GM18505 (cell line): Measurements from ENCODE around the gene WFDC2.

ENCODE experiments used
- ATAC-seq: cut with Tn5 transposase; IDR thresholded peaks from one replicate; pipeline ENCODE4 v1.9.1; 2021; ENCODE audit not compliant: unreplicated experiment
- POLR2A ChIP-seq: IDR thresholded peaks from 4 replicates; pipeline ENCODE4 v1.6.1; 2011; ENCODE audit warnings: borderline replicate concordance; ENCODE audit not compliant: insufficient read depth, insufficient read length; ENCODE audit errors: extremely low read depth

The WFDC2 gene, protein sequence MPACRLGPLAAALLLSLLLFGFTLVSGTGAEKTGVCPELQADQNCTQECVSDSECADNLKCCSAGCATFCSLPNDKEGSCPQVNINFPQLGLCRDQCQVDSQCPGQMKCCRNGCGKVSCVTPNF

DNA sequence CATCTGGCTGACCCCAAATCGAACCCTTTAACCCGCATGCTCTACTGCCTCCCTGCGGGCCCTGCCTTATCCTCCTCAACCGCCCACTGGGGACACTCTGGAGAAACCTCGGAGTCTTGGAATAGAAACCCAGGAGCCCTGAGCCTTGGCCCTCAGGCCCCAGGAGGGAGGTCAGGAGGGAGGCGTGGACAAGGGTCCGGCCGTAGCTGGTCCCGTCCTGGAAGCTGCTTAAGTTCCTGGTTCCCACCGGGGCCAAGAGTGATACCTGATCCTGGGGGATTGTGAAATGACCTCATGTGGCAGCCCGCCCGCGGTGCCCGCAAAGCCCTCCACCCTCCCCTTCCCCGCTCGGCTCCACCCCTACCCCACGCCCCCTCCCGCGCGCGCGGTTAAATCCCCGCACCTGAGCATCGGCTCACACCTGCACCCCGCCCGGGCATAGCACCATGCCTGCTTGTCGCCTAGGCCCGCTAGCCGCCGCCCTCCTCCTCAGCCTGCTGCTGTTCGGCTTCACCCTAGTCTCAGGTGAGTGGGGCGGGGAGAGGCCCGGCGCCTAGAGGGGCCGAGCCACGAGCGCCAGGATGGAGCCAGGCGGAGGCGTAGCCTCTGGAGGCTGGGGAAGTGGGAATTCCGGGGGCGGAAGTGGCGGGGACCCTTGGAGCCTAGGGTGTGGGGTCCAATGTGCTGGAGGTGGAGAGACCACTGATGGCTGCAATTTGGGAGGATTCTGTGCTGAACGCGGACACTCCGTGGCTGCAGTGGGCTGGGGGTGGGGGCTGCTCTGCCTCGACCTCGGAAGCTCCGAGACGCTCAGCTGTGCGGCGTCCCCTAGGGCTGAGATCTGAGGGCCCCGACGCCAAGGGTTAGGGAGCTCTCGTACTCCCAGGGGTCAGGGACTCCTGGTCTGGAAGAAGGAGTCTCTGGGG, at the start of gene WFDC2:
TSS of gene WFDC2 (plus strand) at position 418 of the 926 bp plus-strand sequence. CDS start at position 447, 29 bp downstream.
- no peak for TF ChIP-seq POLR2A
- ATAC-seq: peak; percentile 14

DNA sequence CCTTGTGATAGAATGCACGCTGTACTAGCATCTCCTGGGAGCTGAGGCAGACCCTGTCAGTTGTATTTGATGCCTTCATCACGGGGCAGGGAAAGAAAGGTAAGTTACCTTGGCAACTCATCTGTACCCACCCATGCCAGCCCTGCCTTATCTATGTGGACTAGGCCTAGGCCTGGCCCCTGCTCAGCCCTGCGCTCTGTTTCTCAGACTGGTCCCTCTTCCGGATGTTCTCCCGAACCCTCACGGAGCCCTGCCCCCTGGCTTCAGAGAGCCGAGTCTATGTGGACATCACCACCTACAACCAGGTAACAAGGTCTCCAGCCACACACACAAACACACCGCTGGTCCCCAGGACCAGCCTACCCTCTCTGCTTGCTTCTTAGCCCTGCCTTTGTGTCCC, 49.4 kb upstream of the WFDC2 start:
- no peak for TF ChIP-seq POLR2A
- no peak for ATAC-seq

DNA sequence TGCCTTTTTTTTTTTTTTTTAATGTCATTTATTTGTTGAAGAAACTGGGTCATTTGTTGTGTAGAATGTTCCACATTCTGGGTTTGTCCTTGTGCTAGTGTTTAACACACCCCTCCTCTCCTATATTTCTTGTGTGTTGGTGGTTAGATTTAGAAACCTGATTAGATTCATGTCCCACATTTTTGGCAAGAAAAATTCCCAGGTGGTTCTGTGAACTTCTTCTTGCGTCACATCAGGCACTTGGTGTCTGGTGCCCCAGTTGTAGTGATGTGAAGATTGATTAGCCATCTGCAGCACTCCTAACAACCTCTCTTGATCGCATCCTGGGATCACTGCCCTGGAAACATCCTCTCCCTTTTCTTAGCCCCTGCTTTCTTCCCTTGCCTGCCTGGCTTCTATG, 45.9 kb upstream of the WFDC2 start:
- TF ChIP-seq POLR2A: no peak

DNA sequence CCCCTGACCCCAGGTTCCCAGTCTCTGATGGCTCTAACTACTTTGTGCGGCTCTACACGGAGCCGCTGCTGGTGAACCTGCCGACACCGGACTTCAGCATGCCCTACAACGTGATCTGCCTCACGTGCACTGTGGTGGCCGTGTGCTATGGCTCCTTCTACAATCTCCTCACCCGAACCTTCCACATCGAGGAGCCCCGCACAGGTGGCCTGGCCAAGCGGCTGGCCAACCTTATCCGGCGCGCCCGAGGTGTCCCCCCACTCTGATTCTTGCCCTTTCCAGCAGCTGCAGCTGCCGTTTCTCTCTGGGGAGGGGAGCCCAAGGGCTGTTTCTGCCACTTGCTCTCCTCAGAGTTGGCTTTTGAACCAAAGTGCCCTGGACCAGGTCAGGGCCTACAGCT, 44.0 kb upstream of the WFDC2 start:
- no peak for ATAC-seq
- no peak for TF ChIP-seq POLR2A

More for the DNA sequence above, 45.9 kb upstream of the WFDC2 start:
- ATAC-seq: no peak

DNA sequence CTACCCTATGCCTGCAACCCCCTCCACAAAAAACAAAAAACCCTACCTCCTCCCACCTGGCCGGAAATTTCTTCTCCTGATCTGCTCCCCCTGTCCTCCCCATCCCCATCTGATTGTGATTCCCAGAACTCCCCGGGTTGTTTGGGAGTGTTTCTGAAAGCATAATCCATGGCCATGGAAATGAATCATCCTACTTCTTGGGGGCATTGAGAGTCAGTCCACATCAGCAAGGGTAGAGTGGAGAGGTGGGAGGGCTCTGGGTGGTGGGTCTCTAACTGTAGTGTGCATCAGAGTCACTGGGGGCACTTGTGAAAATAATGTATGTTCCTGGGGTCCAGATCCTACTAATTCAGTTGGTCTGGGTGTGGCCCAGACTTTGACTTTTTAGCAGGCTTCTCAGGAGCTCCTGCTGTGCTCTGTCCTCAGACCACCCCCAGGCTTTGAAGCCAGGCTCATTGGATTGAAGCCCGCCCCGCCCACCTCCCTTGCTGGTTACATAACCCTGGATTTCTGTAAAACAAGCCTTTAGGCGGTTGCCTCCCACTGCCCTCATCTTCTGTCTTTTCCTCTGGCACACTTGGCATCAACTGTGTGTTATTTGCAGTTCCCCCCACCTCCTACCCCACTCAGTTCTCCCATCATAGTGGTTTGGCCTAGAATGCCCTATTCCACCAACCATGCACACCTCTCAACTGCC, 43.1 kb upstream of the WFDC2 start:
- no peak for TF ChIP-seq POLR2A
- ATAC-seq: no peak

DNA sequence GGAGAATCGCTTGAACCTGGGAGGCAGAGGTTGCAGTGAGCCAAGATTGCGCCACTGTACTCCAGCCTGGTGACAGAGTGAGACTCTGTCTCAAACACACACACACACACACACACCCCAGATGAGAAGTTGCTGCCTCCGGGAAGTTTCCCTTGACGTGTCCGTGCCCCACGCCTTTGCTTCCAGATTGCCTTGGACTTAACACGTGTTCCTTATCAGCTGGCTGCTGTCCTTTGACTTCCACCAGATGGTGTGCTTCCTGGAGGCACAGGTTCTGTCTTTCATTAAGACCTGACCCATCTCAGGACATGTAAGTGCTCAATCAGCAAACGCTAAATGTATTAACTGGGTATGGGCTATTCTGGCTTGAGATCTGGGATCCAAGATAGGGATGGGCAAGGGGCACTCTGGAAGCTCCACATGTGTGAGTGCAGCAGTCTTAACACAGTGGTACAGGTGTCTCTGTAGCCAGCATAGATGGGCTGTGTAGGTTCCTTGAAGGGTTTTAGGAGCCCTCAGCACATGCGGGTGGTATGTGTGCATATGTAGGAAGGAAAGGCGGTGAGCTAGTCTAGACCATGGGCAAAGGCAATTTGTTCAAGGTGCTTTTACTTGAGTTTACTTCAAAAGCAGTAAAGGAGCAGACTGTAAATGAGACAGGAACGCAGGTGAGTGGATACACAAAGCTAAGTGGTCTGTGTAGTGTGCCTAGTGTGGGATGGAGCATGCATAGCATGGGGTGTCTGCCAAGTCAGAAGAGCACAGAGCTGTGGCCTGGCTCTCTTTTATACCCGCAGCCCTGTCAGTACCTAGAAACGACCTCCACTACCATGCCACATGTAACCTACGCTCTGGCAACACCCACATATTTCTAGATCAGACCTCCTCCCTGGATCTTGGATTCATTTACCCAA, 42.1 kb upstream of the WFDC2 start:
- ATAC-seq: no peak
- no peak for TF ChIP-seq POLR2A

DNA sequence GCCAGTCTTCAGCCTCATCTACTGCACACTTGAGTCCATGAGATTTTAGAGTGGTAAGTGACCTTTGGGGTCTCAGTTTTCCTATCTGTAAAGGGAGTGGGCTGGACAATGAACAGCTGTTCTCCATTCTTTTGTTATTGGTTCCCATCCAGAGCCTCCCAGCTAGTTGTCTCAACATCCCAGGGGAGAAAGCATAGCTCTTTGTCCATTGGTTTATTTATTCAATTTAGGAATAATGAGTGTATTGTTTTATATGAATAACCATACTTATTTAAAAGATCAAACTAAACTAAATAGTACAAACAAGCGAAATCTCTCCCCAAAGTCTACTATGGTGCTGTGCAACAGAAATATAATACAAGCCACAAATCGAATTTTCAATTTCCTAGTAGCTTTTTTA, 39.9 kb upstream of the WFDC2 start:
- TF ChIP-seq POLR2A: no peak
- no peak for ATAC-seq

DNA sequence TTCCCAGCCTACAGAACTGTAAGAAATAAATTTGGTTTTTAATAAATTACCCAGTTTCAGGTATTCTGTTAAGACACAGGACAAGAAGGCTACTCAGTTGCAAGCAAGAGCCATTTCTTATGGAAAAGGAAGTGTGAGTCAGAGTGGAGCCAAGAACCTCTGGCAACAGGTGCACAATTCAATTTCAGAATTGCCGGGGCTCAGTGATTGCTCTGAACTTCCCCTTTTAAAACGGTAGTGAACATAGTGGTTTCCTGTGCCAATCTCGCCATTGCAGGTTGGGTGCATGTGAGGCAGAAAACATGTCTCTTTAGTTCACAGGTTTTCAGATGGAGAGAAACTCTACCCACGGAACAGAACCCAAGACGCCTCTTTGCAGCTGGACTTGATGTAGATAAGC, 37.3 kb upstream of the WFDC2 start:
- no peak for TF ChIP-seq POLR2A
- ATAC-seq: peak; percentile 50

DNA sequence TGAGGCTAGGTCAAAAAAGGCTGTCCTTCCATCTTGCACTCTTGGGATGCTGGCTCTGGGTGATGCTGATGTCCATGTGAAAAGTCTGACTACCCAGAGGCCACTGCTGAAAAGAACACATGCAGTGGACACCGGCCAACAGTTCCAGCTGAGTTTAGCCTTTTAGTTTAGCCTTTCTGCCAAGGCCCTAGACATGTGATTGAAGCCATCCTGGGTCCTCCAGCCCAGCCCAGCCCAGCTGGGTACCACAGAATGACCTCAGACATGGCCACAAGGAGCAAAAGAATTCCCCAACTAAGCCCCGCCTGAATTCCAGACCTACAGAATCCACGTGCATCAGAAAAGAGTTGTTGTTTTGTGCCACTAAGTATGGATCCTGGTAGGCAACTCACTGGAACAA, 36.2 kb upstream of the WFDC2 start:
- ATAC-seq: no peak
- no peak for TF ChIP-seq POLR2A

DNA sequence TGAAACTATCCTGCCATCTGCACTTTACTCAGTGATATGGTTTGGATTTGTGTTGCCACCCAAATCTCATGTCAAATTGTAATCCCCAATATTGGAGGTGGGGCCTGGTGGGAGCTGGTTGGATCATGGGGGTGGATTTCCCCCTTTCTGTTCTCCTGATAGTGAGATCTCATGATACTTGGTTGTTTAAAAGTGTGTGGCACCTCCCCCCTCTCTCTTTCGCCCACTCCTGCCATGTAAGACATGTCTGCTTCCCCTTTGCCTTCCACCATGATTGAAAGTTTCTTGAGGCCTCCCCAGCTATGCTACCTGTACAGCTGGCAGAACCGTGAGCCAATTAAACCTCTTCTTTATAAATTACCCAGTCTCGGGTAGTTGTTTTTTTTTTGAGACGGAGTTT, 35.6 kb upstream of the WFDC2 start:
- no peak for TF ChIP-seq POLR2A
- no peak for ATAC-seq

DNA sequence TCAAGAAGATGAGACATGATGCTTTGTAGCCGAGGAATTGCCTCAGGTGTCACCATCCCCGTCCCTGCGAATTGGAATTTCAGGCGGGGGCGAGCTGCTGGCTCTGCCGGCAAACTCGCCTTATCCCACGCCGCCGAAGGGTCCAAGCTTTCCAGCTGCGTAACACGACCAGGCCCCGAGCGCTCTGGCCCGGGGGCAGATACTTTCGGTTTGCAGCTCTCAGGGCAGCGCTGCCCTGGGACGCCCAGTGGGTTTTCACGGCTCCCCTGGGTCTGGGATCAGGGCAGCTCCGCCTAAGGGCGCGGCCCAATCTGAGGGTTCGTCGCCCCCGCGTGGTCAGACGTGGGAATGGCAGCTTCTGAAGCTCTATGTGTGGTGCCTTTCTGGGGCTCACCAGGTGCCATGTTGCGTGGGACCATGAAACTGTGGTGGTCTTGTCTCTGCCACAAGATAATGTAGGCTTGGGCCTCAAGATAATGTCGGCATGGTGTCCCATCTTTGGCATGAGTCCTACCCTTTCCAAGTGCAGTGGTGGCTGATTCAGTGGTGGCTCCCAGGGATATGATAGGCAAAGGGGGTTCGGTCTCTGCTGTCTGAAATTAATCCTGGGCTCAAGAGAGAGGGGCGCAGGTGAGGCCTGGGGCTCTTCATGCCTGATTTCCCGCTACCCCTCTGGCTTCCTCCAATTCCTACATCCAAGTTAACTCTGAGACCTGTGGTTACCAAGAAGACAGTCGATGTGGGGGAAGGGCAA, 32.6 kb upstream of the WFDC2 start:
- no peak for TF ChIP-seq POLR2A
- peak; percentile 70 for ATAC-seq

DNA sequence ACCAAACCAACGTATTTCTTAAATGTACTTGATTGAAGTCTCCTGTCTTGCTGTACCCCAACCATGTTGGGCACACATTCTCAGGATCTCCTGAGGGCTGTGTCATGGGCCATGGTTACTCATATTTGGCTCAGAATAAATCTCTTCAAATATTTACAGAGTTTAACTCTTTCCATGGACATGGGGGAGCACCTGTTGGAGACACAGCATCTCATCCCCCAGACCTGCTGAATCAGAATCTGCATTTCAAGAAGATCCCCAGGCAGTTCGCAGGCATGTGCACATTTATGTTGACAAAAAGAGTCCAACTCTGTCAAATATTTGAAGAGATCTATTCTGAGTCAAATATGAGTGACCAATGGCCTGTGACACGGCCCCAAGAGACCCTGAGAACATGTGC, 29.1 kb upstream of the WFDC2 start:
- no peak for TF ChIP-seq POLR2A
- no peak for ATAC-seq
